Measurements from ENCODE around the gene GSE1. TPM values are rescaled to one million over a fixed set of nuclear protein-coding genes. Genes with fewer than 3 reads are reported as not detected.

The GSE1 gene
- total and polyA plus RNA-seq, 2 experiments from 2014 or later: 32.4 to 135 TPM

DNA sequence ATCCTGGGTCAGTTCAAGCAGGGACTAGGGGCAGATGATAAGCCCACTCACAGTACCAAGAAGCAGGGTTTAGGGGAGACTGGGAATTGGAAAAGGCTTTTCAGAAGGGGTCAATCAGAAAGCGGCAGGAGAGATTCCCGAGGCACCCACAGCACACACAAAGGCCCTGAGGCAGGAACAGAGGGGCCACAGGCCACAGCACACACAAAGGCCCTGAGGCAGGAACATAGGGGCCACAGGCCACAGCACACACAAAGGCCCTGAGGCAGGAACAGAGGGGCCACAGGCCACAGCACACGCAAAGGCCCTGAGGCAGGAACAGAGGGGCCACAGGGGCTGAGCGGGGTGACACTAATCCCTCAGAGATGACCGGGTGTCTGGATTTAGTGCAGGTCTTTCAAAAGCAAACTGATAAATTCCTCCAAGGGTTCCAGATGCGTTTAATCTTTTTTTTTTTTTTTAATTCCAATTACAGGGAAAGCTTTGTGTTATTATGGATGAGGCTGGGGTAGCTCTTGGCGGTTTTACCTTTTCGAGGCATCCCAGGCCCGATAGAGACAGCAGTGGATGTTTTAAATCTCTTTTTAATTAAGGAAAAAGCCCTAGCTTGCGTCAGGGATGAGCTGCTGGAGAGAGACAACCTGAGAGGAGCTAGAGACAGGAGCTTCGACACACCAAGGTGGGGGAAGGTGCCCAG lies 106.6 kb downstream of the GSE1 start:
- Mint-ChIP-seq H3K4me3 (no peak overlapping the region), H3K9me3 (no peaks in the 10 kb centered on the region), H3K36me3 (ENCODE audit: low read depth) (no peaks in the 10 kb centered on the region), H3K27ac (no peak overlapping the region), H3K27me3 (ENCODE audit: insufficient read depth, low read depth, poor library complexity) (peaks cover 12% of the 10 kb centered on the region), H3K4me1 (peaks cover 12% of the 10 kb centered on the region)
- Histone ChIP-seq H3K27me3 (ENCODE audit: insufficient read depth) (no peaks in the 10 kb centered on the region), H3K79me2 (replicated peaks; ENCODE audit: insufficient read depth) (no peaks in the 10 kb centered on the region), H3F3A (replicated peaks; ENCODE audit: low read depth) (peaks cover 5% of the 10 kb centered on the region), H3K4me1 (ENCODE audit: insufficient read depth) (no peaks in the 10 kb centered on the region; the same call in 1 of the 2 replicates), H3K9me2 (ENCODE audit: insufficient read depth) (no peaks in the 10 kb centered on the region), H4K20me1 (replicated peaks; ENCODE audit: insufficient read depth) (0 out of 2 replicates have a peak, but pooled peaks cover 4% of the 10 kb centered on the region), H3K36me3 (ENCODE audit: insufficient read depth) (no peaks in the 10 kb centered on the region), H3K27ac (ENCODE audit: low read depth) (no peak overlapping the region), H3K4me2 (no peak overlapping the region), H3K4me3 (no peak overlapping the region), H2AFZ (no peak overlapping the region)
- no peak for ATAC-seq
- DNase-seq (ENCODE audit: low spot score): no peak
- TF ChIP-seq, protein P1, sequence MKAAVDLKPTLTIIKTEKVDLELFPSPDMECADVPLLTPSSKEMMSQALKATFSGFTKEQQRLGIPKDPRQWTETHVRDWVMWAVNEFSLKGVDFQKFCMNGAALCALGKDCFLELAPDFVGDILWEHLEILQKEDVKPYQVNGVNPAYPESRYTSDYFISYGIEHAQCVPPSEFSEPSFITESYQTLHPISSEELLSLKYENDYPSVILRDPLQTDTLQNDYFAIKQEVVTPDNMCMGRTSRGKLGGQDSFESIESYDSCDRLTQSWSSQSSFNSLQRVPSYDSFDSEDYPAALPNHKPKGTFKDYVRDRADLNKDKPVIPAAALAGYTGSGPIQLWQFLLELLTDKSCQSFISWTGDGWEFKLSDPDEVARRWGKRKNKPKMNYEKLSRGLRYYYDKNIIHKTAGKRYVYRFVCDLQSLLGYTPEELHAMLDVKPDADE (IDR thresholded peaks at IDR 0.05): no peak
- TF ChIP-seq ZNF114 (CRISPR knock-in tag; IDR thresholded peaks at IDR 0.05): no peak
- TF ChIP-seq NANOG (IDR thresholded peaks at IDR 0.05; ENCODE audit: borderline replicate concordance): no peak
- TF ChIP-seq, protein P2, sequence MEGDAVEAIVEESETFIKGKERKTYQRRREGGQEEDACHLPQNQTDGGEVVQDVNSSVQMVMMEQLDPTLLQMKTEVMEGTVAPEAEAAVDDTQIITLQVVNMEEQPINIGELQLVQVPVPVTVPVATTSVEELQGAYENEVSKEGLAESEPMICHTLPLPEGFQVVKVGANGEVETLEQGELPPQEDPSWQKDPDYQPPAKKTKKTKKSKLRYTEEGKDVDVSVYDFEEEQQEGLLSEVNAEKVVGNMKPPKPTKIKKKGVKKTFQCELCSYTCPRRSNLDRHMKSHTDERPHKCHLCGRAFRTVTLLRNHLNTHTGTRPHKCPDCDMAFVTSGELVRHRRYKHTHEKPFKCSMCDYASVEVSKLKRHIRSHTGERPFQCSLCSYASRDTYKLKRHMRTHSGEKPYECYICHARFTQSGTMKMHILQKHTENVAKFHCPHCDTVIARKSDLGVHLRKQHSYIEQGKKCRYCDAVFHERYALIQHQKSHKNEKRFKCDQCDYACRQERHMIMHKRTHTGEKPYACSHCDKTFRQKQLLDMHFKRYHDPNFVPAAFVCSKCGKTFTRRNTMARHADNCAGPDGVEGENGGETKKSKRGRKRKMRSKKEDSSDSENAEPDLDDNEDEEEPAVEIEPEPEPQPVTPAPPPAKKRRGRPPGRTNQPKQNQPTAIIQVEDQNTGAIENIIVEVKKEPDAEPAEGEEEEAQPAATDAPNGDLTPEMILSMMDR (conservative IDR thresholded peaks at IDR 0.05; ENCODE audit: low read depth in 2 of 2): no peak
- no peak for TF ChIP-seq JUNB (IDR thresholded peaks at IDR 0.05; ENCODE audit: unreplicated experiment)
- TF ChIP-seq, protein P3, sequence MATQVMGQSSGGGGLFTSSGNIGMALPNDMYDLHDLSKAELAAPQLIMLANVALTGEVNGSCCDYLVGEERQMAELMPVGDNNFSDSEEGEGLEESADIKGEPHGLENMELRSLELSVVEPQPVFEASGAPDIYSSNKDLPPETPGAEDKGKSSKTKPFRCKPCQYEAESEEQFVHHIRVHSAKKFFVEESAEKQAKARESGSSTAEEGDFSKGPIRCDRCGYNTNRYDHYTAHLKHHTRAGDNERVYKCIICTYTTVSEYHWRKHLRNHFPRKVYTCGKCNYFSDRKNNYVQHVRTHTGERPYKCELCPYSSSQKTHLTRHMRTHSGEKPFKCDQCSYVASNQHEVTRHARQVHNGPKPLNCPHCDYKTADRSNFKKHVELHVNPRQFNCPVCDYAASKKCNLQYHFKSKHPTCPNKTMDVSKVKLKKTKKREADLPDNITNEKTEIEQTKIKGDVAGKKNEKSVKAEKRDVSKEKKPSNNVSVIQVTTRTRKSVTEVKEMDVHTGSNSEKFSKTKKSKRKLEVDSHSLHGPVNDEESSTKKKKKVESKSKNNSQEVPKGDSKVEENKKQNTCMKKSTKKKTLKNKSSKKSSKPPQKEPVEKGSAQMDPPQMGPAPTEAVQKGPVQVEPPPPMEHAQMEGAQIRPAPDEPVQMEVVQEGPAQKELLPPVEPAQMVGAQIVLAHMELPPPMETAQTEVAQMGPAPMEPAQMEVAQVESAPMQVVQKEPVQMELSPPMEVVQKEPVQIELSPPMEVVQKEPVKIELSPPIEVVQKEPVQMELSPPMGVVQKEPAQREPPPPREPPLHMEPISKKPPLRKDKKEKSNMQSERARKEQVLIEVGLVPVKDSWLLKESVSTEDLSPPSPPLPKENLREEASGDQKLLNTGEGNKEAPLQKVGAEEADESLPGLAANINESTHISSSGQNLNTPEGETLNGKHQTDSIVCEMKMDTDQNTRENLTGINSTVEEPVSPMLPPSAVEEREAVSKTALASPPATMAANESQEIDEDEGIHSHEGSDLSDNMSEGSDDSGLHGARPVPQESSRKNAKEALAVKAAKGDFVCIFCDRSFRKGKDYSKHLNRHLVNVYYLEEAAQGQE (IDR thresholded peaks at IDR 0.05; ENCODE audit: unreplicated experiment): no peak
- no peak for TF ChIP-seq CREB1 (CRISPR knock-in tag; IDR thresholded peaks at IDR 0.05; ENCODE audit: low read depth)
- TF ChIP-seq STAT1 (IDR thresholded peaks at IDR 0.05; ENCODE audit: unreplicated experiment): no peak
- TF ChIP-seq EZH2phosphoT487 (IDR thresholded peaks at IDR 0.05; ENCODE audit: unreplicated experiment): no peak
- TF ChIP-seq ZNF331 (CRISPR knock-in tag; IDR thresholded peaks at IDR 0.05; ENCODE audit: low read depth): no peak
- TF ChIP-seq, protein P4, sequence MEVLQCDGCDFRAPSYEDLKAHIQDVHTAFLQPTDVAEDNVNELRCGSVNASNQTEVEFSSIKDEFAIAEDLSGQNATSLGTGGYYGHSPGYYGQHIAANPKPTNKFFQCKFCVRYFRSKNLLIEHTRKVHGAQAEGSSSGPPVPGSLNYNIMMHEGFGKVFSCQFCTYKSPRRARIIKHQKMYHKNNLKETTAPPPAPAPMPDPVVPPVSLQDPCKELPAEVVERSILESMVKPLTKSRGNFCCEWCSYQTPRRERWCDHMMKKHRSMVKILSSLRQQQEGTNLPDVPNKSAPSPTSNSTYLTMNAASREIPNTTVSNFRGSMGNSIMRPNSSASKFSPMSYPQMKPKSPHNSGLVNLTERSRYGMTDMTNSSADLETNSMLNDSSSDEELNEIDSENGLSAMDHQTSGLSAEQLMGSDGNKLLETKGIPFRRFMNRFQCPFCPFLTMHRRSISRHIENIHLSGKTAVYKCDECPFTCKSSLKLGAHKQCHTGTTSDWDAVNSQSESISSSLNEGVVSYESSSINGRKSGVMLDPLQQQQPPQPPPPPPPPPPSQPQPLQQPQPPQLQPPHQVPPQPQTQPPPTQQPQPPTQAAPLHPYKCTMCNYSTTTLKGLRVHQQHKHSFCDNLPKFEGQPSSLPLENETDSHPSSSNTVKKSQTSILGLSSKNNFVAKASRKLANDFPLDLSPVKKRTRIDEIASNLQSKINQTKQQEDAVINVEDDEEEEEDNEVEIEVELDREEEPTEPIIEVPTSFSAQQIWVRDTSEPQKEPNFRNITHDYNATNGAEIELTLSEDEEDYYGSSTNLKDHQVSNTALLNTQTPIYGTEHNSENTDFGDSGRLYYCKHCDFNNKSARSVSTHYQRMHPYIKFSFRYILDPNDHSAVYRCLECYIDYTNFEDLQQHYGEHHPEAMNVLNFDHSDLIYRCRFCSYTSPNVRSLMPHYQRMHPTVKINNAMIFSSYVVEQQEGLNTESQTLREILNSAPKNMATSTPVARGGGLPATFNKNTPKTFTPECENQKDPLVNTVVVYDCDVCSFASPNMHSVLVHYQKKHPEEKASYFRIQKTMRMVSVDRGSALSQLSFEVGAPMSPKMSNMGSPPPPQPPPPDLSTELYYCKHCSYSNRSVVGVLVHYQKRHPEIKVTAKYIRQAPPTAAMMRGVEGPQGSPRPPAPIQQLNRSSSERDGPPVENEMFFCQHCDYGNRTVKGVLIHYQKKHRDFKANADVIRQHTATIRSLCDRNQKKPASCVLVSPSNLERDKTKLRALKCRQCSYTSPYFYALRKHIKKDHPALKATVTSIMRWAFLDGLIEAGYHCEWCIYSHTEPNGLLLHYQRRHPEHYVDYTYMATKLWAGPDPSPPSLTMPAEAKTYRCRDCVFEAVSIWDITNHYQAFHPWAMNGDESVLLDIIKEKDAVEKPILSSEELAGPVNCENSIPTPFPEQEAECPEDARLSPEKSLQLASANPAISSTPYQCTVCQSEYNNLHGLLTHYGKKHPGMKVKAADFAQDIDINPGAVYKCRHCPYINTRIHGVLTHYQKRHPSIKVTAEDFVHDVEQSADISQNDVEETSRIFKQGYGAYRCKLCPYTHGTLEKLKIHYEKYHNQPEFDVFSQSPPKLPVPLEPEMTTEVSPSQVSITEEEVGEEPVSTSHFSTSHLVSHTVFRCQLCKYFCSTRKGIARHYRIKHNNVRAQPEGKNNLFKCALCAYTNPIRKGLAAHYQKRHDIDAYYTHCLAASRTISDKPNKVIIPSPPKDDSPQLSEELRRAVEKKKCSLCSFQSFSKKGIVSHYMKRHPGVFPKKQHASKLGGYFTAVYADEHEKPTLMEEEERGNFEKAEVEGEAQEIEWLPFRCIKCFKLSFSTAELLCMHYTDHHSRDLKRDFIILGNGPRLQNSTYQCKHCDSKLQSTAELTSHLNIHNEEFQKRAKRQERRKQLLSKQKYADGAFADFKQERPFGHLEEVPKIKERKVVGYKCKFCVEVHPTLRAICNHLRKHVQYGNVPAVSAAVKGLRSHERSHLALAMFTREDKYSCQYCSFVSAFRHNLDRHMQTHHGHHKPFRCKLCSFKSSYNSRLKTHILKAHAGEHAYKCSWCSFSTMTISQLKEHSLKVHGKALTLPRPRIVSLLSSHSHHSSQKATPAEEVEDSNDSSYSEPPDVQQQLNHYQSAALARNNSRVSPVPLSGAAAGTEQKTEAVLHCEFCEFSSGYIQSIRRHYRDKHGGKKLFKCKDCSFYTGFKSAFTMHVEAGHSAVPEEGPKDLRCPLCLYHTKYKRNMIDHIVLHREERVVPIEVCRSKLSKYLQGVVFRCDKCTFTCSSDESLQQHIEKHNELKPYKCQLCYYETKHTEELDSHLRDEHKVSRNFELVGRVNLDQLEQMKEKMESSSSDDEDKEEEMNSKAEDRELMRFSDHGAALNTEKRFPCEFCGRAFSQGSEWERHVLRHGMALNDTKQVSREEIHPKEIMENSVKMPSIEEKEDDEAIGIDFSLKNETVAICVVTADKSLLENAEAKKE (CRISPR knock-in tag; IDR thresholded peaks at IDR 0.05): no peak
- TF ChIP-seq EZH2 (IDR thresholded peaks at IDR 0.05; ENCODE audit: low read depth, unreplicated experiment): no peak
- no peak for TF ChIP-seq POLR2AphosphoS5 (IDR thresholded peaks at IDR 0.05; ENCODE audit: low read depth)
